K562 (cell line): Measurements from ENCODE around the gene KDF1. TPM values are rescaled to one million over a fixed set of nuclear protein-coding genes. Genes with fewer than 3 reads are reported as not detected.

Source experiments
- ATAC-seq: fragments of 200-7000 bp; cut with Tn5 transposase; 3 replicates; pipeline ENCODE4 v1.9.1; 2020; ENCODE audit warnings: moderate library complexity
- BruUV-seq: library from RNA; stranded (reverse); fragments of 400-500 nt; replicated peaks from 2 replicates; lab custom pipeline; 2021; lab: Mats Ljungman, UMichigan
- CTCF ChIA-PET: fragments of 300-600 bp; formaldehyde crosslinking; extraction: SDS; loops from one replicate; lab custom pipeline; 2021; ENCODE audit warnings: low intra/inter-chr PET ratio; lab: Yijun Ruan, JAX
- POLR2A ChIA-PET: fragments of 300-600, 350-650 bp; sonication (Branson Sonifier 250); formaldehyde crosslinking; extraction: SDS; loops from one replicate; lab custom pipeline; 2021; ENCODE audit warnings: antibody characterized with exemption, inconsistent platforms; lab: Yijun Ruan, JAX
- DNase-seq, 4 experiments: peaks; one replicate each; pipeline versions ENCODE4 v3.0.0 to v3.0.0-alpha.2; 2011 to 2018; ENCODE audit warnings: low spot score in 3 of 4, mixed read lengths in 3 of 4; ENCODE audit errors: extremely low read depth in 1 of 4
- FAIRE-seq: peaks from 2 replicates; lab custom pipeline; 2011; peaks lifted over from hg19 to GRCh38; lab: Jason Lieb, UNC
- H2AFZ ChIP-seq: 2 replicates; pipeline ENCODE4 v1.6.0; 2011; ENCODE audit warnings: low read depth, low read length, control low read depth, inconsistent platforms
- H3K27ac ChIP-seq: fragments of 200-600 bp; 3 replicates; pipeline ENCODE4 v1.8.0; 2011; ENCODE audit warnings: low read depth, mild to moderate bottlenecking, control low read depth, inconsistent platforms, low read length, moderate library complexity, mixed read lengths; ENCODE audit errors: extremely low read depth
- H3K27me3 ChIP-seq, 2 experiments: fragments of 300-600 bp in 1 of 2; 2 replicates in 1 of 2; 3 replicates in 1 of 2; pipeline versions ENCODE4 v1.6.0 to v1.8.0; 2011; ENCODE audit warnings: inconsistent platforms in 2 of 2, low read length in 2 of 2, mild to moderate bottlenecking in 1 of 2, mixed read lengths in 1 of 2, moderate library complexity in 1 of 2; ENCODE audit not compliant: control insufficient read depth in 2 of 2, insufficient read depth in 2 of 2
- H3K36me3 ChIP-seq: fragments of 300-600 bp; 3 replicates; pipeline ENCODE4 v1.8.0; 2011; ENCODE audit warnings: mild to moderate bottlenecking, low read length, inconsistent platforms; ENCODE audit not compliant: control insufficient read depth, insufficient read depth
- H3K4me1 ChIP-seq, 2 experiments: fragments of 200-600 bp in 1 of 2; replicated peaks in 1 of 2; 2 replicates in 1 of 2; 3 replicates in 1 of 2; pipeline versions ENCODE4 v1.5.1 to v1.8.0; 2011; ENCODE audit warnings: inconsistent platforms in 2 of 2, low read length in 2 of 2, mild to moderate bottlenecking in 1 of 2, mixed read lengths in 1 of 2, moderate library complexity in 1 of 2; ENCODE audit not compliant: control insufficient read depth in 2 of 2, insufficient read depth in 2 of 2
- H3K4me2 ChIP-seq: 2 replicates; pipeline ENCODE4 v1.6.1; 2011; ENCODE audit warnings: low read length, control low read depth, inconsistent platforms, mixed read lengths; ENCODE audit not compliant: insufficient read depth
- H3K4me3 ChIP-seq: fragments of 200-600 bp; sonication (generic), shearing (Covaris generic); 2 replicates; pipeline ENCODE4 v1.5.1; 2016; ENCODE audit warnings: control low read depth, inconsistent platforms
- H3K79me2 ChIP-seq: fragments of 200-600 bp; 3 replicates; pipeline ENCODE4 v1.8.0; 2011; ENCODE audit warnings: low read length, inconsistent platforms; ENCODE audit not compliant: control insufficient read depth, insufficient read depth
- H3K9ac ChIP-seq, 2 experiments: 2 replicates each; pipeline versions ENCODE4 v1.6.0 to v1.6.1; 2011; ENCODE audit warnings: low read depth in 2 of 2, low read length in 2 of 2, control low read depth in 1 of 2, inconsistent platforms in 1 of 2, mild to moderate bottlenecking in 1 of 2, mixed read lengths in 1 of 2; ENCODE audit not compliant: insufficient read depth in 1 of 2
- H3K9me1 ChIP-seq: one replicate; pipeline ENCODE4 v1.6.0; 2011; ENCODE audit warnings: inconsistent platforms, mild to moderate bottlenecking, low read length, moderate library complexity; ENCODE audit not compliant: control insufficient read depth, insufficient read depth
- H3K9me3 ChIP-seq: replicated peaks from 2 replicates; pipeline ENCODE4 v1.5.1; 2011; ENCODE audit warnings: low read depth, low read length, inconsistent platforms; ENCODE audit not compliant: control insufficient read depth, insufficient read depth
- H4K20me1 ChIP-seq: replicated peaks from 2 replicates; pipeline ENCODE4 v1.6.1; 2011; ENCODE audit warnings: low read length, inconsistent platforms, mixed read lengths; ENCODE audit not compliant: control insufficient read depth, insufficient read depth
- CBX8 ChIP-seq: fragments of 200-600 bp; sonication (generic); IDR thresholded peaks from 2 replicates; pipeline ENCODE4 v1.6.1; 2012; ENCODE audit warnings: borderline replicate concordance, mixed run types, low read depth, mild to moderate bottlenecking, moderate library complexity, mixed read lengths, low read length, control low read depth, inconsistent platforms; ENCODE audit not compliant: poor library complexity, severe bottlenecking; ENCODE audit errors: extremely low read depth
- CTCF ChIP-seq, 3 experiments: IDR thresholded peaks in 2 of 3; conservative IDR thresholded peaks in 1 of 3; 2 replicates each; pipeline ENCODE4 v1.5.1; 2011 to 2012; ENCODE audit warnings: low read length in 3 of 3, mild to moderate bottlenecking in 3 of 3, control low read depth in 2 of 3, improper control_type of control experiment in 1 of 3, inconsistent platforms in 1 of 3, low read depth in 1 of 3, mixed read lengths in 1 of 3, moderate library complexity in 1 of 3; ENCODE audit not compliant: insufficient read depth in 2 of 3
- FUS ChIP-seq: fragments of 200-400 bp; formaldehyde crosslinking; optimal IDR thresholded peaks from 2 replicates; pipeline ENCODE3; 2017; ENCODE audit warnings: low read depth, low read length
- KAT2B ChIP-seq: IDR thresholded peaks from one replicate; pipeline ENCODE4 v1.6.1; 2012; ENCODE audit warnings: low read depth, mild to moderate bottlenecking, control low read depth, inconsistent platforms, low read length, moderate library complexity
- PKNOX1 ChIP-seq: fragments of 450-650 bp; IDR thresholded peaks from 2 replicates; pipeline ENCODE4 v1.6.1; 2016
- TCF7 ChIP-seq: sonication (generic); IDR thresholded peaks from 2 replicates; pipeline ENCODE4 v1.6.1; 2016; ENCODE audit warnings: antibody characterized with exemption, borderline replicate concordance
- THRB ChIP-seq: fragments of 450-650 bp; formaldehyde crosslinking; conservative IDR thresholded peaks from 2 replicates; pipeline ENCODE4 v1.4.0; 2022; ENCODE audit warnings: mild to moderate bottlenecking, missing genetic modification characterization
- WGBS: fragments of 100-300 bp; shearing (Covaris generic); methylation state at CpG from one replicate; pipeline ENCODE4 v1.1.6; 2016; ENCODE audit warnings: low coverage, mixed read lengths; ENCODE audit not compliant: insufficient coverage; ENCODE audit errors: missing lambda C conversion rate; 5-methylcytosine and 5-hydroxymethylcytosine counted together
- in situ Hi-C: fragments of 300-500 bp; cut with MboI; formaldehyde crosslinking; loops from 4 replicates; pipeline ENCODE4 v1.15.0; 2018; ENCODE audit warnings: inconsistent platforms, mixed read lengths
- intact Hi-C: fragments of 100-400 bp; cut with micrococcal nuclease; formaldehyde crosslinking; loops from 2 replicates; pipeline ENCODE4 v1.14.2; 2022
- polyA plus RNA-seq, 8 experiments: library from polyadenylated mRNA; depleted of rRNA in 4 of 8; stranded (reverse) in 5 of 8; unstranded in 3 of 8; fragments of >200 nt; fragmentation: Nextera tagmentation in 2 of 8; fragmentation: Illumina TruSeq in 1 of 8; extraction: Ambion mirVana in 2 of 8; extraction: Trizol in 1 of 8; gene quantifications; 2 replicates each; pipeline versions ENCODE4 v1.2.1 to v1.2.3, GENCODE V29; 2011 to 2014; ENCODE audit warnings: inconsistent platforms in 1 of 8, missing spikeins in 1 of 8
- total RNA-seq, 7 experiments: library from RNA; depleted of rRNA in 6 of 7; stranded (reverse); fragments of >200 nt in 6 of 7; fragmentation: Illumina TruSeq in 2 of 7; extraction: Trizol in 2 of 7; gene quantifications; 2 replicates each; pipeline versions ENCODE4 v1.2.1 to v1.2.3, GENCODE V29; 2011 to 2021; ENCODE audit warnings: low replicate concordance in 1 of 7

Gene KDF1
- total and polyA plus RNA-seq, 9 of the 15 experiments (the other 6 are each of a cell fraction or from before 2014, with no cell fraction given): 0.38 to 1.9 (median 0.83) TPM

- H3K27ac ChIP-seq: no peak overlapping the region
- CTCF ChIA-PET: no interaction called here
- 65% methylated on average over 6 of the region's 6 CpGs for WGBS
- no peak for FAIRE-seq
- BruUV-seq: no TSS peak
- no peak for TF ChIP-seq THRB (CRISPR knock-in tag)
- TF ChIP-seq CTCF (IDR thresholded peaks at IDR 0.05 in 2 of 3, conservative IDR thresholded peaks at IDR 0.05 in 1 of 3; ENCODE audit: insufficient read depth in 2 of 3, low read depth in 1 of 3, low read length in 3 of 3): 0 out of 6 replicates have a peak, but pooled peaks of 1 of the 3 experiments have one; percentile 1
- no peak for TF ChIP-seq KAT2B
- no peak for TF ChIP-seq CBX8
- peak; percentile 54 for TF ChIP-seq PKNOX1
- no peak for TF ChIP-seq FUS
- TF ChIP-seq TCF7: no peak
- no peak overlapping the region for H3K4me3 ChIP-seq
- DNase-seq: peak in 1 of 4 experiments; percentile 44
- ATAC-seq: no peak
- intact Hi-C loops (no loop called here), in situ Hi-C loops (no loop called here)
- H3K4me2 ChIP-seq: no peak overlapping the region
- peaks cover 5% of the 10 kb centered on the region for H3K9me1 ChIP-seq
- H3K9me3 ChIP-seq: no peaks in the 10 kb centered on the region
- no peaks in the 10 kb centered on the region for H3K36me3 ChIP-seq
- no peaks in the 10 kb centered on the region for H3K27me3 ChIP-seq
- H2AFZ ChIP-seq: no peak overlapping the region
- POLR2A ChIA-PET: interaction anchor here (0.6 to 1.3 kb wide), 4 partner anchors 10 to 122 kb away, joined by 3 read pairs; no protein-coding TSS in a partner anchor
- peaks cover 7% of the 10 kb centered on the region; the same call in 1 of the 2 replicates for H4K20me1 ChIP-seq
- H3K4me1 ChIP-seq: peaks cover 32 to 60% of the 10 kb centered on the region in 2 experiments
- peak overlapping the region in 1 of 2 experiments; percentile 41; a peak in 2 of 4 replicates for H3K9ac ChIP-seq
- H3K79me2 ChIP-seq: no peaks in the 10 kb centered on the region
These were observed 49.4 kb upstream of the KDF1 start for GRCh38 chr1:27009601-27010197.
